AG04450 (cell line): ENCODE measurements around the gene VLDLR. TPM values are rescaled to one million over a fixed set of nuclear protein-coding genes. Genes with fewer than 3 reads are reported as not detected.

Source experiments
- CTCF ChIA-PET: fragments of 300-600, 350-600 bp; formaldehyde crosslinking; extraction: SDS; loops from one replicate; lab custom pipeline; 2022; ENCODE audit warnings: antibody characterized with exemption, inconsistent platforms; lab: Charles Lee
- POLR2A ChIA-PET: fragments of 350-600 bp; formaldehyde crosslinking; extraction: SDS; loops from one replicate; lab custom pipeline; 2021; ENCODE audit warnings: antibody characterized with exemption, inconsistent platforms; lab: Yijun Ruan, JAX
- DNase-seq: peaks from one replicate; pipeline ENCODE4 v3.0.0-alpha.2; 2011; ENCODE audit warnings: low read depth, low spot score
- H3K27ac ChIP-seq: one replicate; pipeline ENCODE4 v1.5.1; 2012; ENCODE audit warnings: low read depth, low read length, control low read depth
- H3K27me3 ChIP-seq: one replicate; pipeline ENCODE4 v1.6.0; 2012; ENCODE audit warnings: low read length; ENCODE audit not compliant: control insufficient read depth, insufficient read depth
- H3K4me3 ChIP-seq: 2 replicates; pipeline ENCODE4 v1.5.1; 2011; ENCODE audit warnings: mild to moderate bottlenecking, low read depth, low read length, control low read depth
- H3K9me3 ChIP-seq: 2 replicates; pipeline ENCODE4 v1.5.1; 2012; ENCODE audit warnings: low read length; ENCODE audit not compliant: control insufficient read depth, insufficient read depth
- polyA plus RNA-seq: library from polyadenylated mRNA; depleted of rRNA; stranded (reverse); fragments of >200 nt; gene quantifications from 2 replicates; pipeline ENCODE4 v1.2.3, GENCODE V29; 2011
- TF ChIP-seq, protein P1 (sequence below): IDR thresholded peaks from 2 replicates; pipeline ENCODE4 v1.5.1; 2011; ENCODE audit warnings: low read depth, low read length, control low read depth, inconsistent platforms

The VLDLR gene
- polyA plus RNA-seq, 1 experiment, result 32.6 TPM

DNA sequence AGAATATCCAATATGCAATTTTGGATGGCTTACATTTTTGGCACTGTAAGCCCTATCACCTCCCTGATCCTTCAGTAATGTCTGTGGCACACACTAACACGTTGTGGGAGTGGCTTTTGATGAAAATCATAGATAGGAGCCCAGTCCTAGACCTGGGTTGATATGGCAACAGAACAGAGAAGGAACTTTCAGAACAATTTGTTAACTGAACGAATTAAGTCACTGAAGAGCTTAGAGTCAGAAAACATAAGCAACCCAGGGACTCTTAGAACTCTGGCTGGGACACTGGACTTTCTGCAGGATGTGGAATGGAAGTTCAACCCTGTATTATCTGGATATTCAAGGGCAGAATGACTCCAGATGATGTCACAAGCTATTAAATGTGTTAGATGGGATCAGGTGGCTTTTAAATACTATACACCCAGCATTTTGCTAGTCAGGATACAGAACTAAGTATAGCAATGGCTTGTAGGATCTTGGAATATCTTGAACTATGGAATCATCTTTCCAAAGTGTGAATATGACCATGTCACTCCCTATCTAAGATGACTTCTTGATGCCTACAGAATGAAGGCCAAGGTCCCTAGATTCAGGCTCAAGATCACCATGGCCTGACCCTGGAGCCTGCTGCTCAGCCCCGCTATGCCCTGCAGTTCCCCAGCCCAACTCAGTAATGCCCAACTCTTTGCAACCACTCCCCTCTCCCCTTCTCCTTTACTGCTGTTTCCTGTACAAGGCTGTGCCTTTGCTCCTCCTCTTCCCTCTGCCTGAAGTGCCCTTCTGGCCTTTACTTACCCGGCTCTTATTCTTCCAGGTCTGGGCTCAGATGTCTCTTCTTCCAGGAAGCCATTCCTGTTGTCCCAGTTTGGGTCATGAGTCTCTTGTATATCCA, 42.8 kb downstream of the VLDLR start:
- no peak overlapping the region for H3K27ac ChIP-seq
- TF ChIP-seq, protein P1, sequence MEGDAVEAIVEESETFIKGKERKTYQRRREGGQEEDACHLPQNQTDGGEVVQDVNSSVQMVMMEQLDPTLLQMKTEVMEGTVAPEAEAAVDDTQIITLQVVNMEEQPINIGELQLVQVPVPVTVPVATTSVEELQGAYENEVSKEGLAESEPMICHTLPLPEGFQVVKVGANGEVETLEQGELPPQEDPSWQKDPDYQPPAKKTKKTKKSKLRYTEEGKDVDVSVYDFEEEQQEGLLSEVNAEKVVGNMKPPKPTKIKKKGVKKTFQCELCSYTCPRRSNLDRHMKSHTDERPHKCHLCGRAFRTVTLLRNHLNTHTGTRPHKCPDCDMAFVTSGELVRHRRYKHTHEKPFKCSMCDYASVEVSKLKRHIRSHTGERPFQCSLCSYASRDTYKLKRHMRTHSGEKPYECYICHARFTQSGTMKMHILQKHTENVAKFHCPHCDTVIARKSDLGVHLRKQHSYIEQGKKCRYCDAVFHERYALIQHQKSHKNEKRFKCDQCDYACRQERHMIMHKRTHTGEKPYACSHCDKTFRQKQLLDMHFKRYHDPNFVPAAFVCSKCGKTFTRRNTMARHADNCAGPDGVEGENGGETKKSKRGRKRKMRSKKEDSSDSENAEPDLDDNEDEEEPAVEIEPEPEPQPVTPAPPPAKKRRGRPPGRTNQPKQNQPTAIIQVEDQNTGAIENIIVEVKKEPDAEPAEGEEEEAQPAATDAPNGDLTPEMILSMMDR, result no peak
- ChIA-PET CTCF (interaction anchor here (1.0 kb wide), 1 partner anchor 532 kb away, joined by 3 read pairs; no protein-coding TSS in a partner anchor), POLR2A (no interaction called here)
- no peak for DNase-seq
- peaks cover 3% of the 10 kb centered on the region for H3K9me3 ChIP-seq
- H3K27me3 ChIP-seq, result no peaks in the 10 kb centered on the region
- no peak overlapping the region for H3K4me3 ChIP-seq

DNA sequence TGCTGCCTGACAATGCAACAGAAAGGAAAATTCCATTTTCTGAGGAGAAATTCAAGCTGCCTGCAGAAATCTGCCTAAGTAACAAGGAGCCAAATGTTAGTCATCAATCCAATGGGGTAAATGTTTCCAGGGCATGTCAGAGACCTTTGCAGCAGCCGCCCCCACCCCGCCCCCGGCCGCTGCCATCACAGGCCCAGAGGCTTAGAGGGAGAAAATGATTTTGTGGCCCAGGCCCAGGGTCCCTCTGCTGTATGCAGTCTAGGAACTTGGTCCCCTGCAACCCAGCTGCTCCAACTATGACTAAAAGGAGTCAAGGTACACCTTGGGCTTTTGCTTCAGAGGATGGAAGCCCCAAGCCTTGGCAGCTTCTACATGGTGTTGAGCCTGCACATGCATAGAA, 45.0 kb downstream of the VLDLR start:
- TF ChIP-seq, protein P1, result no peak
- Histone ChIP-seq H3K4me3 (no peak overlapping the region), H3K27ac (no peak overlapping the region), H3K9me3 (peaks cover 3% of the 10 kb centered on the region), H3K27me3 (no peaks in the 10 kb centered on the region)
- DNase-seq, result no peak
- CTCF ChIA-PET, result no interaction called here
- POLR2A ChIA-PET, result no interaction called here

DNA sequence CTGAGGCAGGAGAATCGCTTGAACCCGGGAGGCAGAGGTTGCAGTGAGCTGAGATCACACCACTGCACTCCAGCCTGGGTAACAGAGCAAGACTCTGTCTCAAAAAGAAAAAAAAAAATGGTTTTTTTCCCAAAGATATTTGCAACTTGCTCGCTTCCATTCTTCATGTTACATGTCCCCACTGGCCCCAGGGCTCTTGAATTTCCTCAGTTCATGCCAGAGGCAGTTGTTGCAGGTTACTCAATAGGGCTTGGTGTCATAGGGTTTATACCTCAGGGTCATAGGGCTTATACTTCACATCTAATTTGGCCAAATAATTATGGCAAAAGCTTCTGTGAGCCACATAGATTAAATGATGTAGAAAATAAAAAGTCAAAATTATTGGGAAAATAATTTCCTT, 51.6 kb downstream of the VLDLR start:
- H3K9me3 ChIP-seq, result no peaks in the 10 kb centered on the region
- no peak overlapping the region for H3K27ac ChIP-seq
- H3K4me3 ChIP-seq, result no peak overlapping the region
- ChIA-PET POLR2A (no interaction called here), CTCF (no interaction called here)
- no peaks in the 10 kb centered on the region for H3K27me3 ChIP-seq
- TF ChIP-seq, protein P1, result no peak
- no peak for DNase-seq

DNA sequence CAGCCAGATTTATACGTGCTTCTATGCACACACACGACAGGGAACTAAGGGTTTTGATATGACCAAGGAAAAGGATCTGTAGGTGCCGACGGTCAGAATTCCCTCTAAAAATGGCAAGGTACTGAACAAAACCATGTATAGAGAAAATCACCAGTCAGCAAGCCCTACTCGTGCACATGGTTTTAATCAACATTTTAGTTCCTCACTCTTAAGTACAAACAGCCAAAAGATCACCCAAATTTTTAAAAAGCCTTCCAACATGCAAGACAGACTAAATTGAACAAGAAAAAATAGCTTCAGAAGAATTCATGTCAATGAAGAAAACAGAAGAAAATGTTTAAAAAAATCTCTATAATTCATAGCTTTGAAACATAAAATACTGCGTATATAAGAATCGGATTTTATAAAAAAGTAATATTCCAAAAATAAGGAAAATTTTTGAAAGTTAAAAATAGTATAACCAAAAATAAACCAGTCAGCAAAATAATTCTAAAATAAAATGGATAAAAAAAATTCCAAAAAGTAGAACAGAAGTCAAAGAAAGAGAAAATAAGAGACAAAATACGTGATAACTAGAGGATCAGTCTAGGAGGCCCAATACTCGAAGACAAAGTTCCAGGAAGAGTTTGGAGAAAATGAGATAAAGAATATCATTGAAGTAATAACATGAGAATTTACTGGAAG, 52.7 kb downstream of the VLDLR start:
- CTCF ChIA-PET, result no interaction called here
- TF ChIP-seq, protein P1, result no peak
- POLR2A ChIA-PET, result no interaction called here
- no peak for DNase-seq
- H3K9me3 ChIP-seq, result no peaks in the 10 kb centered on the region
- no peaks in the 10 kb centered on the region for H3K27me3 ChIP-seq
- H3K27ac ChIP-seq, result no peak overlapping the region
- no peak overlapping the region for H3K4me3 ChIP-seq

DNA sequence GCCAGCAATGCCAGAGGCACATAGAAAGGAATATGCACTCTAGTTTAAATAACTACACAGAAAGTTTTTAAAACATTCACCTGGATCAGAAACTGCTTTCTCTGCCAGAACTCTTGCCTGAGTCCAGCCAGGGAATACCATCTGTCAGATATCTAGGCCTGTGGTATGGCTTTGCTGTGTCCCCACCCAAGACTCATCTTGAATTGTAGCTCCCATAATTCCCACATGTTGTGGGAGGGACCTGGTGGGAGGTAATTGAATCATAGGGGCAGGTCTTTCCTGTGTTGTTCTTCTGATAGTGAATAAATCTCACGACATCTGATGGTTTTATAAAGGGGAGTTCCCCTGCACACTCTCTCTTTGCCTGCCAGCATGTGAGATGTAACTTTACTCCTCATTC, 54.2 kb downstream of the VLDLR start:
- CTCF ChIA-PET, result no interaction called here

More for the DNA sequence above, 54.2 kb downstream of the VLDLR start:
- TF ChIP-seq, protein P1, result no peak
- no peak for DNase-seq
- Histone ChIP-seq H3K27ac (no peak overlapping the region), H3K27me3 (no peaks in the 10 kb centered on the region), H3K4me3 (no peak overlapping the region), H3K9me3 (no peaks in the 10 kb centered on the region)
- POLR2A ChIA-PET, result no interaction called here
